ENCODE results near the gene KIAA1614.

The KIAA1614 gene

DNA sequence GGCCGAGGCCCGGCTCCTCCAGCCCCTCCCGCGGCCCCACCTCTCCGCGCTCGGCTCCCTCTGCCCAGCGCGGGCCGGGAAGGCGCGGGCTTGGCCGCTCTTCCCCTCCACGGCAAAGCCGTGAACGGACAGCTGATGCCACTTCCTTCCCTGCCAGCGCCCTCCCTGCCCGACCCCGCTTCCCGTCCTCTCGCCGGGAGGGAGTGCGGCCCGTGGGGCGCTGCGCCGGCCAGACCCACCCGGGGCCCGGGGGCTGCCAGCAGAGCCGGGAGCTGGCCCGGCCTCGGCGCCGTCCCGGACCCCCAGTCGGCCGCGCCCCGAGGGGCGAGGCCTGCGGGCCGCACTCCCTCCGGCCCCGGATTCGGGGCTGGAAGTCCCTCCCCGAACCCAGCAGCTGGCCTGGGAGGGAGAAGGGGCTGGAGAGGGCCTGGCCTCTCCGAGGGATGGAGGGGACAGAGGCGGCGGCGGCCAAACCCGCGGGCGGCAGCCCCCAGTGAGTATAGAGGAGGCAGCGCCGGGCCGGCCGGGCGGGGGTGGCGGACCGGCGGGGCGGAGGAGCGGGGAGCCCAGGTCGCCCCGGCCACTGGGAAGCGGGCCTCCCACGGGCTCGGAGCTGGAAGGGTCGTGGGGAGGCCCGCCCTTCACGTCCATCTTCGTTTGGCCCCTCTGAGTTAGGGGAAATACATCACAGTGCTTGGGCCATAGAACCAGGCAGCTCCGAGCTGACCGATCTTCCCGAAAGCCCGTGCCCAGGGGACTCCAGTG, at the start of gene KIAA1614:
Gene KIAA1614 (plus strand): TSS at position 97 of the 765 bp plus-strand sequence. CDS start 347 bp downstream, at position 444.
- DNase-seq, result no peak

DNA sequence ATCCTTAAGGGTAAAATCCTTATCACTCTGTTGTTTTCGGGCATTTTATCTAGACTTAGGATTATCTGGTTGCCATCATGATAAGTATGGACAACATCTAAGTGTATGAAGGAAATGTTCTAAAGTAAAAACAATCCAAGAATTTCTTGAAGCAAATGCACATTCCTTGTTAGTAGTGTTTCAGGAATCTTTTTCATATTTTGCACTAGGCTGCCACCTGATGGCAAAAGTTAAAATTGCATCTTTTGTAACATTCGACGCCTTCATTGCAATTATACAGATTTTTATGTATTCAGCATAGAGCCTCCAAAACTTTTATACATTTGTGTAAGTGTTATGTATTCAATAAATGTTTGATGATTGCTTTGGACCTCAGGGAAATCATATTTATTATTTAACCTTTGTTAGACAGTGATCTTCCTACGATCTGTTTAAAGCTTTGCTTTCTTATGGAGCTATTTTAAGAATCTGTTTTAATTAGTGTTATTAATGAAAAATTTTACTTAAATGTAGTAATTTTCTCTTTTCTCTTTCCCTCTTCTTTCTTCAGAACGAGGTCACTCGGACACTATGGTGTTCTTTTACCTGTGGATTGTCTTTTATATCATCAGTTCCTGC, 49.4 kb upstream of the KIAA1614 start:
- DNase-seq, result peak; percentile 26

DNA sequence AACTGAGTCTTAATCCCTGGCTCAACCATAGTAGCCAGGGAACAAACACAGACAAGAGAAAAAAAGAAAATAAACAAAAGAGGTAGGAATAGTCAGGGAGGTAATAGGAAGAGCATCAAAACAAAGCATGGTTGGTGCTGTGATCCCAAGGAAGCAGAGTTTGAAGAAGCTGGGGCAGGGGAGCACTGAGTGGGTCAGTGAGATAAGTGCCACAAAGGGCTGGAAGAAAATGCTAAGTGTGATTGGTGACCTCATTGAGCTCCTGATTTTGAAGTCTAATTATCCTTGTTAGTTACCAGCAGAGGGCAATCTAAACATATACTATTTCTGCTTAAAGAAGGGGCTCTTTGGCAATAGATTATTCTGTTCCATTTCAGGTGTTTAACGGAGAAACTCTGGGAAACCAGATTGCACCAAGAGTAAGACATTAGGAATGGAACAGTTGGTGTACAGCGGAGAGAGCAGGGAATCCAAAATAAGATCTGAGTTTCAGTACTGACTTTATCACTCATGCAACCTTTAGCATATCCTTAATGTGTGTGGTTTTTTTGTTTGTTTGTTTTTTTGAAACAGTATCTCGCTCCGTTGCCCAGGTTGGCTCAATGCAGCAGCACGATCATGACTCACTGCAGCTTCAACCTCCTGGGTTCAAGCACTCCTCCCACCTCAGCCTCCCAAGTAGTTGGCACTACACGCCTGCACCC, 30.7 kb upstream of the KIAA1614 start:
- no peak for DNase-seq

DNA sequence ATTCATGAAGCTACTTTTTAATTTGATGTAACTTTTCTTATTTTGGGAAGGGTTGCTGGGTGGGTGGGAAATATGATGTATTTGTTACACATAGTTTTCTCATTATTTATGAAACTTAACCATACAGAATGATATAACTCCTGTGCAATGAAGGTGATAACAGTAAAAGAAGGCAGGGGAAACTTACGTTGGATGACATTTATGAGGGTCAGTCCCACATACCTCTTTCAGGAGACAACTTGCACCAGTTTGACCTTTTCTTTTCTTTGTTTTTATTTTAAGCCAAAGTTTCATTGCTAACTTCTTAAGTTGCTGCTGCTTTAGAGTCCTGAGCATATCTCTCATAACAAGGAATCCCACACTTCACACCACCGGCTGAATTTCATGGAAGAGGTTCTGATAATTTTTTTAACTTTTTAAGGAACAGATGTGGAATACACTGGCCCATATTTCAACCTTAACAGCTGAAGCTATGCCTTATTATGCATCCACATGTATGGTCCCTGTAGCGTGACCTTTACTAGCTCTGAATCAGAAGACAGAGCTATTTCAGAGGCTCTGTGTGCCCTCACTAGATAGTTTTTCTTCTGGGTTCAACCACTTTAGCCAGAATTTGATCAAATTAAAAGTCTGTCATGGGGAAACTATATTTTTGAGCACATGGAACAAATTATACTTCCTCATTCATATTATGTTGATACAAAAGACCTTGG, 28.0 kb upstream of the KIAA1614 start:
- no peak for DNase-seq

DNA sequence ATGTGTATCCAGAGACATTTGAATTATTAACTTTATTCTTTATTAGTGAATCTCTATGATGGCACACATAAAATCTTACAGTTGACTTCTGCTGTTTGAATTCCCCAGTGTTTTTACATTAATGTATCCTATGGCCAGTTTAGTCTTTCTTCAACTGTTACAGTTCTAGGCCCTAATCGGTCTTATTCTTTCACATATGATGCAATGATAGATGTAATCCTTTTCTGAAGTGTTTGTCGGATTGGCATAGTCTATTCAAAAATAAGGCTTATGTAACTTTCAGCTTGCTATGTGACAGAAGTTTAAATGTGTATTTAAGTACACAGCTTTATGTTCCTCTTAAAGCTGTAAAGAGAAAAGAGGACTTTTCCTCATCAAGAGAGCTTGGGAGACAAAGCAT, 26.4 kb upstream of the KIAA1614 start:
- no peak for DNase-seq

GRCh38 chr1:180887841-180888240, 24.9 kb upstream of the KIAA1614 start:
- DNase-seq, result no peak

GRCh38 chr1:180888870-180889269, 23.8 kb upstream of the KIAA1614 start:
- no peak for DNase-seq

GRCh38 chr1:180889325-180889724, 23.4 kb upstream of the KIAA1614 start:
- no peak for DNase-seq

DNA sequence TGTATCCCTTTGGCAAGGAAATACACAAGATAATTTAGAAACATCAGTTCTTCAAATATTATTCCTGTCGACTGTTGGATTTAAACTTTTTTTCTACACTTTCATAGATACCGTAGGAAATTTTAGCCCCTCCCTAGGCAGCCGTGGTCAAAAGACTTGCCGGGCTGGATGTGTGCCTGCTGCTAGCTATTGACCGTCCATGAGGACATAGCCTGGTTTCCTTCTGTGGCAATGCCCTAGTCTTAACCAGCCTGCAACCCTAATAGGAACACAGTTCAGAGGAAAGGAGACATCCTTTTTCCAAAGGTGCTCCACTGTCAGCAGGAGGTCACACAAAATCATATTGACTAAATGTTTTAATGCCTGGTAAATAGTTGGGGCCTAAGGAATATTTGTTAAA, 20.4 kb upstream of the KIAA1614 start:
- no peak for DNase-seq

DNA sequence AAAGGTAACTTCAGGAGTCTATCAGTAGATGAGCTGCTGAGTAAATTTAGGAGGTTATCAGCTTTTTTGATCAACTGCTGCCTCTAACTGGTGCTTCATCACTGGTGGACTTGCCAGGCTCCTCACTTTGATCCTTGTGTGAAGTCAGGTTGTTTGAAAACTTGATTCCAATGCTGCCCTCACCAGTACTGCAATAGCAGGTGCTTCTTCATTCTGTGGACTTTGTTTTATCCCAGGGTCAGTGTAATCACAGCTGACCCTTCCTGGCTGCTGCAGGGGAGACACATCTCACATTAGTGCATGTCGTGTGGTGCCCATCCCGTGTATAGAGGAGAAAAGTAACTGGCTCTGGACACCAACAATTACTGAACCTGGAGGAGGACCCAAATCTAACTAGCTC, 20.0 kb upstream of the KIAA1614 start:
- no peak for DNase-seq

DNA sequence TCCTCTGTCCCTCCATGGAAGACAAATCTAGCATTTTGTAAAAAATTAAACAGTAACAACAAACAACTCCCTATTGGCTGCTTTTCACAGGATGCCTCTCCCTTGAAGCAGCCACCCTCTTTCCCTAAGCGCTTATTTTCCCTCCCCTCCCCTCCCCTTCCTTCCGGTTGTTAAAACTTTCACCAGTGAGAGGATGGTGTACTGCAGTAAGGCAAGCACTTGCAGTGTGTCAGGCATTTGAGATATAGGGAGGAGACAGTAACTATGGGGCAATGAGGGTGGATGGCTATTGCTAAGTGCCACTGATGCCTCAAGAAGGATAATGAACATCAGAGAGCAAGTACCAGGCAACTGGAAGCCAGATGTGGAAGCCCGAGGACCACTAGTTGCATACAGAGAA, 19.1 kb upstream of the KIAA1614 start:
- DNase-seq, result no peak

- no peak for DNase-seq
Measured at GRCh38 chr1:180896161-180896560, 16.5 kb upstream of the KIAA1614 start.

GRCh38 chr1:180898441-180899219, 14.1 kb upstream of the KIAA1614 start:
- DNase-seq, result no peak

DNA sequence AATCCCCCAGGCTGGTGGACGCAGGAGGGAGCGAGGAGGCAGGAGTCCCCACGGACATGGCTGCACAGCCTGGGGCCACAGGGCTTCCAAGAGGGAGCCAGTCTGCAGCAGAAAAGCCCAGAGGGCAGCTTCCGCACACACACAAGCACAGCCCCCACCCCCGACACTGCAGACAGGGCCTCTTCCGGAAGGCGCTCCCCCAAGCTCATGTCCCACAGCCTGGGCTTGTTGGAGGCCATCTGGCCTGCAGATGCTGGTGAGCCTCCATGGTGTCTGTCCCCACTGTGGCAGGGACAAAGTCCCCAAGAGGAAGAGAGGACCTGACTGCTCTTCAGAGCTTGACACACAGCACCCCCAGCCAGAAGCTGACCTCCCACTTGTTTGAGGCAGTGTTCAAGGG, 13.4 kb upstream of the KIAA1614 start:
- no peak for DNase-seq

DNA sequence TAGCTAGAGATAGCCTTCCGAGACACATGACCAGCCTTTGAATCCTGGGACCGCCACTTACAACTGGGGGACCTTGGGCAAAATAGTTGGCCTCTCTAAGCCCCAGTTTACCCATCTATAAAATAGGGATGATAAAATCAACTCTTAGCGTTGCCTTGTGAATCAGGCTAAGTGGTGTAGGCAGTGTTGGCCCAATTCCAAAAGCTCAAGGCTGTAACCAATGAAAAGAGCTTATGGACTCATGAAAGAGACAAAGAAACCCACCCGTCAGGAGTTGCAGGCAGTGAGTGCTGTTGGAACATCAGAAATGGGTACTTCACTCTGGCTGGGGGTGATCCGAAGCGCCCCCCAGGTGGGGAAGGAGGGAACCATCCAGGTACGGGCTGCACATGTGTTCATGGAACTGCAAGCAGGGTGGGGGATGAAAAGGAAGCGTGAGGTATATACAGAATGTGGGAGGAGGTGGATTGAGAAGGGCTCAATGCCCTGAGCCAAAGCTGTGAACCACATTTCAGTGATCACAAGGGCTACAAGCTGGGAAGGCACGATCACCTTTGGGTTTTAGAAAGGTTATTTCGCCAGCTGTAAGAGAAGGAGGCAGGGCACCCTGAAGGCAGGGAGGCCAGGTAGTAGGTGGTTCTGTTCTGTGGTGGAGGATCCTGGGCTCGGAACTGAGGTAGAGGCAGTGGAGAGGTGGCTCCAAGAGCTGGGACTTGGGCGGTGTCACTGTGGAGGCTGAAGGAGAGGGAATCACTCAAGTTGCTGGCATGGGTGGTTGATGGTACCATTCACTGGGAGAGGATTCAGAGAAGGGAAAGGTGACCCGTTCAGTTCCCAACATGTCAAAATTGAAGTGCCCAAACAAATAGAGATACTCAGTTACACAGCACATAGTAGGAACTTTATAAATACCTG, 11.4 kb upstream of the KIAA1614 start:
- DNase-seq, result no peak

DNA sequence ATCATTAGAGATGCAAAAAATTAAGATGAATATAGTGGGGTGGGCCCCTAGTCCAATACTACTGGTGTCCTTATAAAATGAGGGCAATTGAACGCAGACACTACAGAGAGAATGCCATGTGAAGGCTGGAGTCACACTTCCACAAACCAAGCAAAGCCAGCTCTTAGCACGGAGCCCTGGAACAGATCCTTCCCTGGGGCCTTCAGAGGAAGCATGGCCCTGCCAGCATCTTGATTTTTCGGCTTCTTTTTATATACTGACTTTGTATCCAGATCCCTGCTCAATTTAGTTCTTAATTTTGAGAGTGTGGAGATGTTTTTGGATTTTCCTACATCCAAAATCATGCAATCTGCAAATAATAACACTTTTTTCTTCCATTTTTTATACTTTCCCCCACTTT, 10.2 kb upstream of the KIAA1614 start:
- DNase-seq, result no peak

DNA sequence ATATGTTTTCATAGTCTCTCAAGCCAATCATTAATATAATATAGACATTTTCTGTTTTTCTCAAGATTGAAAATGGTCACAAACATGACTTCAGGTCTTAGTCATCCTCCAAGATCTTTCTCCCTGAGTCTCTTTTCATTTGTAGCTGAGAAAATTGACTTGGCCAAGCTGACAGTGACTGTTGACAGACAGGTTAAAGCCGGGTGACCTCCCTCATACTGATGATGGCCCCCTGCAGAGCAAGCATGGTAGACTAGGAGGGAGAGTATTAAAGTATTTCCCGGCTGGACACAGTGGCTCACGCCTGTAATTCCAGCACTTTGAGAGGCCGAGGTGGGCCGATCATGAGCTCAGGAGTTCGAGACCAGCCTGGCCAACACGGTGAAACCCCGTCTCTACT, 6.8 kb upstream of the KIAA1614 start:
- no peak for DNase-seq

GRCh38 chr1:180906511-180906910, 6.2 kb upstream of the KIAA1614 start:
- no peak for DNase-seq

DNA sequence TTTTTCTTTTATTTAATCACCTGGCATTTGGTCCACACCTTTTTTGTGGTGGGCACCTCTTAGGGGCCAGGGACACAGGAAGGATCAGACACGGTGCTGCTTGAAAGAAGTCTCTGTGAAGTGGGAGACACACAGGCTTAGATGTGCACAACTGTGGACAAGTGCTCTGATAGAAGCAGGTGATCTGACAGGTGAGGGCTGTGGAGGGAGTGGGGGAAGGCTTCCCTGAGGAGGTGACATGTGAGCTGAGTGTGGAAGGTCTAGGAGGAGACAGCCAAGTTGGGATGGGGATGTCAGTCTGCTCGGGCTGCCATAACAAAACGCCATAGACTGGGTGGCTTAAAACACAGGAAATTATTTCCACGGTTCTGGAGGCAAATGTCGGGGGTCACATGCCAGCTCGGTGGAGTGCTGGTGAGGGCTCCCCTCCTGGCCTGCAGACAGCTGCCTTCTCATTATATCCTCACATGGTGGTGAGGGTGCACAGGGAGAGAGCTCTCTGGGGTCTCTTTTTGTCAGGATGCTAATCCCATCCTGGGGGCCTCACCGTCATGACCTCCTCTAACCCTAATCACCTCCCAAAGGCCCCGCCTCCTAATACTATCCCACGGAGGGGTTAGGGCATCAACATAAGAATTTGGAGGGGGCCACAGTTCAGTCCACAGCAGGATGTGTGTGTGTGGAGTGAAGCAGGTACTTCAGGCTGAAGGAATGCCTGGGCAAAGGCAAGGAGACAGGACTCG, 5.2 kb upstream of the KIAA1614 start:
- no peak for DNase-seq

DNA sequence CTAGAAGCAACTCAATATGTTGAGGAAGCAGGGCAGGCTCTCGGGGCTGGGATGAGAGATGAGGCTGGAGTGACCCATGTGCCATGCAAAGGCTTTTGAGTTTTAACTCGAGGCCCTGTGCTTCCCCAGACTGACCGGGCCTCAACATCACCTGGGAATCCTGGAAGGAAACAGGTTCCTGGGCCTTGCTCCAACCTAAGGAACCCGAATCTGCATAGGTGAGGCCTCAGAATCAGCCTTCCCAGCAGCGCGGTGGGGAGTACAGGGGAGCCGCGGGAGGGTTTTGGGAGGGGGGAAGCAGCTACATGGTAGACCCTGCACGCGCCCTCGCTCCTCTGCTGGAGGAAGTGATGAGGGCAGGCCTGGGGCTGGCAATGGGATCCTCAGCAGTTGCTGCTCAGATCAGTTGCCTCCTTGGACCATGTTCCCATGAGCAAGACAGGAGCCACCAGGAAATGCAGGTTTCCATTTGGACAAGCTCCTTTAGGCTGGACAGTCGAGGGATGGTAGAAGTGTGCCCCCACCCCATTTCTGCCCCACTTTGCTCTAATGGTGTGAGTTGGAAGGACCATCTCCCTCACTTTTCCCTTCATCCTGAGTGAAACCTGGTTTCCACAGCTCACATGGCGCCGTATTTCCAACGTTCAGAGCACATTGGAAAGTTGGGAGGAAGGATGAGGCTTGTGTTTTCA, 4.5 kb upstream of the KIAA1614 start:
- DNase-seq, result no peak
